ENCODE measurements around the gene TCL1A.

- no peak for TF ChIP-seq EZH2 (IDR thresholded peaks at IDR 0.05)
- no peak for TF ChIP-seq POLR2AphosphoS5 (IDR thresholded peaks at IDR 0.05; ENCODE audit: borderline replicate concordance, low read depth, low read length)
Measured at GRCh38 chr14:95713596-95714371, at the start of gene TCL1A.
